Muscle of leg (tissue), 11 donors: ENCODE results near the gene RRBP1. TPM values are rescaled to one million over a fixed set of nuclear protein-coding genes. Genes with fewer than 3 reads are reported as not detected.

ENCODE experiments used
- DNase-seq: peaks from one replicate; pipeline ENCODE4 v3.0.0; 2013
- H3K27ac ChIP-seq: one replicate; pipeline ENCODE4 v1.5.1; 2013; ENCODE audit warnings: mild to moderate bottlenecking, low read length, control low read depth
- H3K27me3 ChIP-seq: one replicate; pipeline ENCODE4 v1.6.1; 2013; ENCODE audit warnings: low read length; ENCODE audit not compliant: control insufficient read depth, insufficient read depth
- H3K36me3 ChIP-seq: one replicate; pipeline ENCODE4 v1.6.1; 2013; ENCODE audit warnings: low read length; ENCODE audit not compliant: control insufficient read depth, insufficient read depth
- H3K4me1 ChIP-seq: one replicate; pipeline ENCODE4 v1.6.1; 2013; ENCODE audit warnings: low read length; ENCODE audit not compliant: control insufficient read depth, insufficient read depth
- H3K4me3 ChIP-seq: one replicate; pipeline ENCODE4 v1.5.1; 2013; ENCODE audit warnings: low read length, control low read depth
- H3K9me3 ChIP-seq: replicated peaks from 2 replicates; pipeline ENCODE4 v1.6.1; 2013; ENCODE audit warnings: low read depth, low read length; ENCODE audit not compliant: control insufficient read depth
- WGBS: methylation state at CpG from one replicate; pipeline ENCODE4 v1.1.5; 2013; ENCODE audit warnings: missing lambda C conversion rate; ENCODE audit not compliant: insufficient coverage; 5-methylcytosine and 5-hydroxymethylcytosine counted together
- polyA plus RNA-seq, 8 donors: library from polyadenylated mRNA; unstranded; fragments of 120-200 nt; gene quantifications; one replicate each; pipeline versions ENCODE4 v1.2.1 to v1.2.3, GENCODE V29; 2013; ENCODE audit warnings: inconsistent platforms in 1 of 8, low replicate concordance in 1 of 8; ENCODE audit not compliant: insufficient read length in 8 of 8, insufficient read depth in 1 of 8
- total RNA-seq: library from RNA; stranded (reverse); fragments of 120-200 nt; gene quantifications from one replicate; pipeline ENCODE4 v1.2.4, GENCODE V29; 2013

The RRBP1 gene
- total and polyA plus RNA-seq, 9 donors, result 99.5 to 178 (median 134) TPM

GRCh38 chr20:17572034-17572638, 109.9 kb downstream of the RRBP1 start:
- no CpG with 5 or more reads among the region's 7 CpGs for WGBS
- H3K27me3 ChIP-seq, result no peaks in the 10 kb centered on the region
- H3K27ac ChIP-seq, result no peak overlapping the region
- peaks cover 17% of the 10 kb centered on the region for H3K4me1 ChIP-seq
- peaks cover 2% of the 10 kb centered on the region for H3K36me3 ChIP-seq
- no peaks in the 10 kb centered on the region for H3K9me3 ChIP-seq
- no peak for DNase-seq
- H3K4me3 ChIP-seq, result no peak overlapping the region

- WGBS, result no CpG with 5 or more reads among the region's 6 CpGs
- peaks cover 17% of the 10 kb centered on the region for H3K4me1 ChIP-seq
- H3K9me3 ChIP-seq, result no peaks in the 10 kb centered on the region
- peaks cover 2% of the 10 kb centered on the region for H3K36me3 ChIP-seq
- peak; percentile 25 for DNase-seq
- H3K4me3 ChIP-seq, result peak overlapping the region; percentile 88
- H3K27ac ChIP-seq, result peak overlapping the region; percentile 95
- H3K27me3 ChIP-seq, result no peaks in the 10 kb centered on the region
Observed at GRCh38 chr20:17571153-17571527, 110.9 kb downstream of the RRBP1 start.

GRCh38 chr20:17570347-17571152, 111.5 kb downstream of the RRBP1 start:
- Histone ChIP-seq H3K9me3 (no peaks in the 10 kb centered on the region), H3K27me3 (no peaks in the 10 kb centered on the region), H3K36me3 (peaks cover 2% of the 10 kb centered on the region), H3K4me1 (peaks cover 17% of the 10 kb centered on the region), H3K4me3 (peak overlapping the region; percentile 88), H3K27ac (peak overlapping the region; percentile 95)
- peak; percentile 79 for DNase-seq
- WGBS, result 1% methylated on average over 33 of the region's 43 CpGs

- peaks cover 17% of the 10 kb centered on the region for H3K4me1 ChIP-seq
- under 1% methylated on average over 56 of the region's 70 CpGs for WGBS
Observed at GRCh38 chr20:17569616-17570346, 112.3 kb downstream of the RRBP1 start, which contains the start of gene DSTN. TSS of gene DSTN (plus strand) at chr20:17570075. CDS start at chr20:17570209, 134 bp downstream.

DNA sequence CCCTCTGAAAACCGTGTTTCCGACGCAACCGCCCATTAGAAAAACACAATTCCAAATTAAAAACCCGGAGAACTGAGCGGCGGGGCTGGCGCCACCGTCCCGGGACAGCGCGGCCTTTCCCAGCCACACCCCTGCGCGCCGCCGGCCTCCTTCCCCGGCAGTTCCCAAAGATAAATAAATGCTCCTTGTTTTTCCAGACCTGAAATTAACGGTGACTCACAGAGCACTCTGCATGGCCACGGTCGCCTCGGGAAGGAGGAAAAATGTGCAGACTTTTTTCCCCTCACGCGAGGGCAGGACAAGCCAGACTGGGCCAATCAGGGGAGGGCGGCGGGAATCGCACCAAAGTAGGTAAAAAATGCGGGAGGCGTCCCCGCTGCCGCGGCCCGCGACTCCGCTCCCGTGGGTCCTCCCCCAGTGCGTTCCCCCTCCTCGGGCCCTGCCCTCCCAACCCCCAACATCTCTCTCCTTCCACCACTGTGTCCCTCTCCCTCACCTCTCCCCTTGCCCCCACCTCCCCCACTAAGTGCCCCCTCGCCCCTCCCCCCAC, 113.0 kb downstream of the RRBP1 start:
- peak; percentile 93 for DNase-seq
- 0% methylated on average over 27 of the region's 38 CpGs for WGBS
- no peaks in the 10 kb centered on the region for H3K27me3 ChIP-seq
- peaks cover 17% of the 10 kb centered on the region for H3K4me1 ChIP-seq
- H3K4me3 ChIP-seq, result peak overlapping the region; percentile 88
- no peaks in the 10 kb centered on the region for H3K9me3 ChIP-seq
- peak overlapping the region; percentile 95 for H3K27ac ChIP-seq
- H3K36me3 ChIP-seq, result no peaks in the 10 kb centered on the region

More at GRCh38 chr20:17569616-17570346, 112.3 kb downstream of the RRBP1 start, which contains the start of gene DSTN:
- Histone ChIP-seq H3K4me3 (peak within 1 kb of the TSS; percentile 88), H3K27me3 (no peaks in the 10 kb centered on the region), H3K27ac (peak within 1 kb of the TSS; percentile 95), H3K36me3 (no peaks in the 10 kb centered on the region), H3K9me3 (no peaks in the 10 kb centered on the region)
- peak; percentile 97 for DNase-seq

DNA sequence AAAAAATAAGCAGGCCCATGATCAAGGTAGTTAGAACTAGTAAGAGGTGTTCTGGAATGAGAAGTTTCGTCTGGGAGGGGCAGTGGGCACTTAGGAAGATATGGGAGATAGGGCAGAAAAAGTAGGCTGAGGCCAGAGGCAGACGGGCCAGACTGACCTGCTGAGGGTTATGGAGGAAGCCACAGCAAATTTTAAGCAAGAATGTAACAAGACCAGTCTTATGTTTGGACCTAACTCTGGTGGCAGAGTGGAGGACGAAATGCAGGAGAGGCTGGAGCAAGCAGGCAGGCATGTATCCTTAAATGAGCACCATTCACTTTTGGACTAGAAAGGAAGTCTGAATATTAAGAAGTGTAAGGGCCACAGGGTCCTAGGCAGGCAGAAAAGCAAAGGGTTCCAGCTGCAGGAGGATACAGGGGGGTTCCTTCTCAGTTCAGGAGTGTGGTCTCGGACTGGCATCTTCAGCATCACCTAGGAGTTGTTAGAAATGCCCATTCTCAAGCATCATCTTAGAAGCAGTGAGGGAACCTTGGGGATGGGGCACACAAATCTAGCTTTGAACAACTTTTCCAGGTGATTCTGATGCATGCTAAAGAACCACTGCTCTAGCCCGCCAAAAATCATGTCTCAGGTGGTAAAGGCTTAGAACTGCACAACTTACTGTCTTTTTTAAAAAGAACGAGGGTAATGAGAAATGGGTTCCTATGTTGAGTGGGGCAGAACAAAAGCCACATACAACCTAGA, 113.8 kb downstream of the RRBP1 start:
- no peaks in the 10 kb centered on the region for H3K27me3 ChIP-seq
- H3K27ac ChIP-seq, result peak overlapping the region; percentile 95
- 90% methylated on average over 3 of the region's 6 CpGs for WGBS
- H3K4me1 ChIP-seq, result peaks cover 14% of the 10 kb centered on the region
- no peaks in the 10 kb centered on the region for H3K9me3 ChIP-seq
- DNase-seq, result peak; percentile 18
- H3K36me3 ChIP-seq, result no peaks in the 10 kb centered on the region
- peak overlapping the region; percentile 88 for H3K4me3 ChIP-seq

DNA sequence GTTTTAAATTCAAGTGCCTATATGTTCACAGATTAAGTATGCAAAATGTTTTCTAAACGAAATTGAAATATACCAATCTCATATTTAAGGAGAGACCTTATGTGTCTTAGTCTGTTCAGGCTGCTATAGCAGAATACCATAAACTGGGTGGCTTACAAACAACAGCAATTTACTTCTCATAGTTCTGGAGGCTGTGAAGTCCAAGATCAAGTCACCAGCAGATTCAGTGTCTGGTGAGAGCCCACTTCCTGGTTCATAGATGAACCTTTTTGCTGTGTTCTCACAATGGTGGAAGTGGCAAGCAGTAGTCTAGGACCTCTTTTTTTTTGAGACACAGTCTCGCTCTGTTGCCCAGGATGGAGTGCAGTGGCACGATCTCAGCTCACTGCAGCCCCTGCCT, 115.7 kb downstream of the RRBP1 start:
- Histone ChIP-seq H3K9me3 (no peaks in the 10 kb centered on the region), H3K36me3 (no peaks in the 10 kb centered on the region), H3K27ac (no peak overlapping the region), H3K27me3 (no peaks in the 10 kb centered on the region), H3K4me1 (peaks cover 14% of the 10 kb centered on the region), H3K4me3 (no peak overlapping the region)
- DNase-seq, result no peak
- 100% methylated on average over 2 of the region's 3 CpGs for WGBS

DNA sequence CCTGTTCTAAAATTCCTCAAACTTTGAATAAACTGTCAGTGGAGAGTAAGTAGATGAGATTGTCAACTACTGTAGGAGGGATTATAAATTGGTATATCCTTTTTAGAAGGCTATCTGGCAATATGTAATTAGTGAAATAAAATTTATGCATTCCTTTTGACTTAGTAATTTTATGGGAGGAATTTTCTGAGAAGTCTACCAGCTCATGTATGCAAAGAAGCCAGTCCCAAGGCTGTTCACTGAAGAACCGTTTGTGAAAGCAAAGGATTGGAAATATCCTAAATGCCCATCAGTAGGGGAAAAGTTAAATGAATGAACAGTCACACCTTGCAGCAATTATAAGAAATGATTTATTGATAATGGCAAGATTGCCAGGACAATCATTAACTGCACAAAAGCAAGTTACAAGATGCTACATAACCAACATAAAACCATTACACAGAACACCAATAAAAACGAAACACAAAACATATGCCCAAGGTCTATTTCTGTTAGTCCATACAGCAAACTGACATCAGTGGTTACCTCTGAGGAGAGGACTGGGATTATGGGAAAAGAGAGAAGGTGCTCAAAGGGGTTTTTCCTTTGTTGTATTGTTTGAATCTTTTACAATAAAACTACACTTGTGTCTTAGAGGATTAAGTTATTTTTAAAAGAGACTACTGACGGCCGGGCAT, 116.7 kb downstream of the RRBP1 start:
- no peaks in the 10 kb centered on the region for H3K27me3 ChIP-seq
- DNase-seq, result no peak
- H3K36me3 ChIP-seq, result no peaks in the 10 kb centered on the region
- no peak overlapping the region for H3K4me3 ChIP-seq
- H3K27ac ChIP-seq, result no peak overlapping the region
- WGBS, result 20% methylated on average over 1 of the region's 4 CpGs
- H3K9me3 ChIP-seq, result no peaks in the 10 kb centered on the region
- H3K4me1 ChIP-seq, result peaks cover 14% of the 10 kb centered on the region
